Anterior cingulate cortex (tissue), 58 donors: ENCODE data around the gene PAXIP1.

ENCODE experiments used
- DNase-seq, 58 donors: peaks; one replicate each; lab custom pipeline; 2025; lab: John Stamatoyannopoulos, UW

Gene PAXIP1

GRCh38 chr7:154898973-154899855 lies 103.7 kb downstream of the PAXIP1 start:
- no peak for DNase-seq

- DNase-seq: no peak
Observed at GRCh38 chr7:154896076-154896475, 106.8 kb downstream of the PAXIP1 start.
